Mucosa of stomach (tissue), 1 donor: ENCODE measurements around the gene PRKACA.

Experiments
- H3K27me3 ChIP-seq: one replicate; pipeline ENCODE4 v1.7.0; 2013; ENCODE audit warnings: mild to moderate bottlenecking, low read length; ENCODE audit not compliant: control insufficient read depth, insufficient read depth
- H3K36me3 ChIP-seq: one replicate; pipeline ENCODE4 v1.7.0; 2013; ENCODE audit warnings: low read length; ENCODE audit not compliant: control insufficient read depth, insufficient read depth
- H3K4me1 ChIP-seq: one replicate; pipeline ENCODE4 v1.7.0; 2013; ENCODE audit warnings: mild to moderate bottlenecking, low read length; ENCODE audit not compliant: control insufficient read depth, insufficient read depth
- H3K4me3 ChIP-seq: one replicate; pipeline ENCODE4 v1.7.0; 2013; ENCODE audit warnings: low read length
- H3K9ac ChIP-seq: one replicate; pipeline ENCODE4 v1.7.0; 2013; ENCODE audit warnings: mild to moderate bottlenecking, low read length, moderate library complexity
- H3K9me3 ChIP-seq: one replicate; pipeline ENCODE4 v1.7.0; 2013; ENCODE audit warnings: mild to moderate bottlenecking, low read length, moderate library complexity; ENCODE audit not compliant: control insufficient read depth
- donor health status: Pancreatic carcinoma.

Gene PRKACA

DNA sequence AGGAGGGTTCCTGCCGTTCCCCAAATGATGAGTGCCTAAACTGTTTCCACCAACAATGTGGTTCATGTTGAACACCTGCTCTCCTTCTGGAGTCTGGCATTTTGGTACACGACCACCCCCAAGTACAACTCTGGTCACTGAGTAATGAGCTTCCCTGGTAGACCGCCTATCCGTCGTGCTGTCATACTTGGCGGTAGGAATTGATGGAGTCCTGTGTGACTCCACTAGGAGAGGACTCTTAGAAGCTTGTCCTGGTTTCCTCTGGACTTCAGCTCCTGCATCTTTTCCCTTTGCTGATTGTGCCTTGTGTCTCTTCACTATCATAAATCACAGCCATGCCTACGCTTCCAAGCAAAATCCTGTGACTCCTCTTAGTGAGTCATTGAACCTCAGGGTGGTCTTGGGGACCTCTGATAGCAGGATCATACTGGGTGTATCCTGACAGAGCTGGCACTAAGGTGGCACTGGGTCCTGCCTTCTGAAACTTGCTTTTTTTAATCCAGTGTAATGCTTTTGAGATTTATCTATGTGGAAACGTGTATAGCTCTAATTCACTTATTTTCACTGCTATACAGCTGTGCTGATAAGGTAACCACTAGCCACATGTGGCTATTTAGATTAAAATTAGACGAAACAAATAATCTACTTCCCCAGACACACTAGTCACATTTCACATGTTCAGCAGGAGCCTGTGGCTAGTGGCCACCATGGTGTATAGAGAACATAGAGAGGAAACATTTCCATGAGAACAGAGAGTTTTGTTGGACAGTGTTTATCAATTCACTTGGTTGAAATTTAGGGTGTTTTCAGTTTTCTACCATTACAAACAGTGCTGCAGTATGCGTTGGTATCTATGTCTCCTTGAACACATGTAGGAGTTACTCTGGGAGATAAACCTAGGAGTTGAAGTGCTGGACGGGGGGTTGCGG, 25.0 kb upstream of the PRKACA start:
- Histone ChIP-seq H3K4me3 (no peak overlapping the region), H3K9ac (no peak overlapping the region), H3K9me3 (no peaks in the 10 kb centered on the region)

GRCh38 chr19:14141041-14141440, 23.5 kb upstream of the PRKACA start:
- Histone ChIP-seq H3K4me1 (peaks cover under 1% of the 10 kb centered on the region), H3K9me3 (no peaks in the 10 kb centered on the region), H3K27me3 (no peaks in the 10 kb centered on the region), H3K36me3 (no peaks in the 10 kb centered on the region), H3K9ac (no peak overlapping the region), H3K4me3 (no peak overlapping the region)

More for the DNA sequence above, 25.0 kb upstream of the PRKACA start:
- Histone ChIP-seq H3K4me1 (no peaks in the 10 kb centered on the region), H3K27me3 (no peaks in the 10 kb centered on the region), H3K36me3 (no peaks in the 10 kb centered on the region)

GRCh38 chr19:14139944-14140343, 22.4 kb upstream of the PRKACA start:
- Histone ChIP-seq H3K4me3 (no peak overlapping the region), H3K4me1 (peaks cover 8% of the 10 kb centered on the region), H3K36me3 (no peaks in the 10 kb centered on the region), H3K9ac (no peak overlapping the region), H3K9me3 (no peaks in the 10 kb centered on the region), H3K27me3 (no peaks in the 10 kb centered on the region)

GRCh38 chr19:14138576-14139265, 21.2 kb upstream of the PRKACA start:
- Histone ChIP-seq H3K4me1 (peaks cover 8% of the 10 kb centered on the region), H3K36me3 (no peaks in the 10 kb centered on the region), H3K9ac (no peak overlapping the region), H3K9me3 (no peaks in the 10 kb centered on the region), H3K4me3 (no peak overlapping the region), H3K27me3 (no peaks in the 10 kb centered on the region)

DNA sequence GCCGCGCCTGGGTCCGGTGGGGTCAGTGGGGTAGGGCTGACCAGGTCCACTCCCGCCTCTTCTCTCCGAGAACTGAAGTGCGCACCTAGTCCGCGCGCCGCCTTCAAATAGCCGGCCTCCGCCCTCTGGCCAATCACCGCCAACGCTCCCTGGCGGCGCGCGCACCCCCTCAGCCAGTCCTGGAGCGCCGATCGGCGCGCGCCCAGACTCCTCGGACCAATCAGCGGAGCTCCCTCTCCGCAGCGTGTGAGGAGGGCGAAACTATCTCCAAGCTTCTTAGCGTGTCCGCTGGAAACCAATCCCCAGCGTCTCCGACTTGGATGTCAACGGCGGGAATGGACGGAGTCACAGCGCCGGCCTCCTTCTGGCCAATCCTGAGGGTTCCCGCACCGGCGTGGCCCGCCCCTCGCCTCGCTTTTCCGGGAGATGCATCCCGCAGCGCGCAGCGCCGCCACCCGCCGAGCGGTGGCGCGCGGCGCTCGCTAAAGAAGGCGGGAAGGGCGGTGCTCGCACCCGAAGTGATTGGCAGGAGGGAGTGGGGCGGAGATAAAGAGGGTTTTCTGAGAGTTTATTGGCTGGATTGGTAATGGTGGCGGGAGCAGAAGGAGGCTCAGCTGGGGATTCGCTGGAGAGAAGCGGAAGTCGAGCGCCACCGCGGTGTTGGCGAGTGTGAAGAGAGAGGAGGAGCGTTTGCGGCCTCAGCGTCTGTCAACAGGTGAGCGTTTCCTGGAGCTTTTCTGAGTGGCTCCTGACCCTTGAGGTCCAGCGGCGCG, 19.1 kb upstream of the PRKACA start, which contains the start of gene ASF1B:
Gene ASF1B, minus strand, starts transcription at position 81 of the 773 bp plus-strand sequence. CDS start 133 bp downstream, outside the sequence.
- Histone ChIP-seq H3K36me3 (no peaks in the 10 kb centered on the region), H3K9me3 (no peaks in the 10 kb centered on the region), H3K27me3 (no peaks in the 10 kb centered on the region), H3K4me3 (peak within 1 kb of the TSS; percentile 54), H3K9ac (peak within 1 kb of the TSS; percentile 88), H3K4me1 (peaks cover 8% of the 10 kb centered on the region)

- Histone ChIP-seq H3K27me3 (no peaks in the 10 kb centered on the region), H3K4me3 (peak overlapping the region; percentile 31), H3K4me1 (peaks cover 8% of the 10 kb centered on the region), H3K9ac (peak overlapping the region; percentile 55), H3K36me3 (no peaks in the 10 kb centered on the region), H3K9me3 (no peaks in the 10 kb centered on the region)
Observed at GRCh38 chr19:14135985-14136508, 18.5 kb upstream of the PRKACA start.

- Histone ChIP-seq H3K9ac (peak overlapping the region; percentile 55), H3K27me3 (no peaks in the 10 kb centered on the region), H3K4me3 (no peak overlapping the region), H3K9me3 (no peaks in the 10 kb centered on the region), H3K4me1 (peaks cover 8% of the 10 kb centered on the region), H3K36me3 (no peaks in the 10 kb centered on the region)
Observed at GRCh38 chr19:14135355-14135754, 17.8 kb upstream of the PRKACA start.

GRCh38 chr19:14127929-14128509, 10.5 kb upstream of the PRKACA start:
- H3K9ac ChIP-seq: no peak overlapping the region
- no peaks in the 10 kb centered on the region for H3K36me3 ChIP-seq
- no peaks in the 10 kb centered on the region for H3K9me3 ChIP-seq
- no peaks in the 10 kb centered on the region for H3K27me3 ChIP-seq
- H3K4me3 ChIP-seq: no peak overlapping the region
- H3K4me1 ChIP-seq: no peaks in the 10 kb centered on the region

DNA sequence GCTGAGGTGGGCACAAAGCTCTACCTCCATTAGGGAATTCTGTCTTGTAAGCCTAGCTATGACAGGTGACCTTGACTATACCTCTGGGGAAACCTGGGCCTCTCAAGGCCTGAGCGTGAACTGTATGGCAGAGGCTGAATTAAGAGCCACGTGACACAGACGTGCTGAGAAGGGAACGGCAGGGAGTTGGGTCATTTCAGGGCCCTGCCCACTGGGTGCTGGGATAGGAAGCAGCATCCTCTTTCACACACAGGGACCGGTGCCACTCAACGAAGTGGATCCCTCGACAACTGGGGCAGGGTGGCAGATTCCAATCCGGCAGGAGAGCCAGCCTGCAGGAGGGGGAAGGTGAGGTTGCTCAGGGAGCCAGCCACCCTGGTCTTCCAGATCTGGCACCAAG, 9.6 kb upstream of the PRKACA start:
- Histone ChIP-seq H3K4me3 (no peak overlapping the region), H3K9ac (no peak overlapping the region), H3K9me3 (no peaks in the 10 kb centered on the region), H3K36me3 (no peaks in the 10 kb centered on the region), H3K27me3 (no peaks in the 10 kb centered on the region), H3K4me1 (no peaks in the 10 kb centered on the region)

DNA sequence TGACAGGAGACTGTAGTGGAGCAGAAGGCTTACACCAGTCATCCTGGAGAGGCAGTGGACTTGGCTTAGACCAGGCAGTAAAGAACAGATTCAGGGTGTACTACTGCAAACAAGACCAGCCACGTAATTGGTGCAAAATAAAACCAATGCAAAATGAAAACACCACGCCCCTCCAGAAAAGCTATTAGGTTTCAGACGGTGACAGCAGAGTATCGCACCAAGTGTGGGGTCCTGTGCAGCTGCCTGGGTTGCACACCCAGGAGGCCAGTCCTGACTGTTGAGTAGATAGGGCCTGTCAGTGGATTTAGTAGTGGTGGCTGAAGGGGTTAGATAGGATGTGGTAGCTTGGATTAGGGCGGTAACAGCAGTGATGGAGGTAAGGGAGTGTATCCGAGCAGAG, 5.4 kb upstream of the PRKACA start:
- Histone ChIP-seq H3K36me3 (no peaks in the 10 kb centered on the region), H3K4me3 (no peak overlapping the region), H3K9me3 (no peaks in the 10 kb centered on the region), H3K4me1 (peaks cover 18% of the 10 kb centered on the region), H3K27me3 (no peaks in the 10 kb centered on the region), H3K9ac (no peak overlapping the region)

DNA sequence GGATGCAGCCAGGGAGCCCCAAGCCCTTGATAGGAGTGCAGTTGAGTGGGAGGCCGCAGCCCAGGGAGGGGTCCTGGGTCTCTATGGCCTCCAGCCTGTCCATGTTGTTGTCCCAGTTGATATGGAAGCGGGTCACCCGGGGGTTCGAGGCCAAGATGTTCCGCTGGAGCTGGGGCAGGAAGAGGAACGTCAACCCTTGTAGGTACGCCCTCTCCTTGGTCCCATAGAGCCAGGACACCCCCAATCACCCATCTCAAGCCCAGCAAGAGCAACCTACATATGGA, 2.9 kb upstream of the PRKACA start:
- H3K27me3 ChIP-seq: no peaks in the 10 kb centered on the region
- H3K36me3 ChIP-seq: no peaks in the 10 kb centered on the region
- H3K4me3 ChIP-seq: no peak overlapping the region
- peaks cover 32% of the 10 kb centered on the region for H3K4me1 ChIP-seq
- H3K9ac ChIP-seq: no peak overlapping the region
- no peaks in the 10 kb centered on the region for H3K9me3 ChIP-seq
